PFSK-1 (cell line): ENCODE measurements around the gene AP4S1.

Source experiments
- TAF1 ChIP-seq: IDR thresholded peaks from 2 replicates; pipeline ENCODE4 v1.6.1; 2012; ENCODE audit warnings: low read length, control low read depth, borderline replicate concordance; ENCODE audit not compliant: insufficient read depth
- TF ChIP-seq, protein P1 (sequence below), 2 experiments: IDR thresholded peaks; 2 replicates each; pipeline versions ENCODE4 v1.6.1 to v1.8.0; 2011 to 2012; ENCODE audit warnings: low read depth in 2 of 2, low read length in 2 of 2, control low read depth in 1 of 2, inconsistent platforms in 1 of 2, mild to moderate bottlenecking in 1 of 2, moderate library complexity in 1 of 2; ENCODE audit not compliant: insufficient read depth in 1 of 2

DNA sequence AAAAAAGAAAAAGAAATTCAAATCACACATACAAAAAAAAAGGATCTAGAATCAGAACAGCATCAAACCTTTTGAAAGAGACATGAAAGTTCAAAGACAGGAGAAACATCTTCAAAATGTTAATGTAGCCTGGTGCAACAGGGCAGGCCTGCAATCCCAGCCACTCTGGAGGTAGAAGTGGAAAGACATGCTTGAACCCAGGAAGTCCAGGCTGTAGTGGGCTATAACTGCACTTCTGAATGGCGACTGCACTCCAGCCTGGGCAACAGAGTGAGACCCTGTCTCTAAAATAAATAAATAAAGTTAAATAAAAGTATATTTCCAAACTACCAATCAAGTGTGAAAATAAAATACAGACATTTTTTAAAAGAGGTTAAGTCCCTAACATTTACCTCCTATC lies 18.7 kb upstream of the AP4S1 start:
- TF ChIP-seq, protein P1, sequence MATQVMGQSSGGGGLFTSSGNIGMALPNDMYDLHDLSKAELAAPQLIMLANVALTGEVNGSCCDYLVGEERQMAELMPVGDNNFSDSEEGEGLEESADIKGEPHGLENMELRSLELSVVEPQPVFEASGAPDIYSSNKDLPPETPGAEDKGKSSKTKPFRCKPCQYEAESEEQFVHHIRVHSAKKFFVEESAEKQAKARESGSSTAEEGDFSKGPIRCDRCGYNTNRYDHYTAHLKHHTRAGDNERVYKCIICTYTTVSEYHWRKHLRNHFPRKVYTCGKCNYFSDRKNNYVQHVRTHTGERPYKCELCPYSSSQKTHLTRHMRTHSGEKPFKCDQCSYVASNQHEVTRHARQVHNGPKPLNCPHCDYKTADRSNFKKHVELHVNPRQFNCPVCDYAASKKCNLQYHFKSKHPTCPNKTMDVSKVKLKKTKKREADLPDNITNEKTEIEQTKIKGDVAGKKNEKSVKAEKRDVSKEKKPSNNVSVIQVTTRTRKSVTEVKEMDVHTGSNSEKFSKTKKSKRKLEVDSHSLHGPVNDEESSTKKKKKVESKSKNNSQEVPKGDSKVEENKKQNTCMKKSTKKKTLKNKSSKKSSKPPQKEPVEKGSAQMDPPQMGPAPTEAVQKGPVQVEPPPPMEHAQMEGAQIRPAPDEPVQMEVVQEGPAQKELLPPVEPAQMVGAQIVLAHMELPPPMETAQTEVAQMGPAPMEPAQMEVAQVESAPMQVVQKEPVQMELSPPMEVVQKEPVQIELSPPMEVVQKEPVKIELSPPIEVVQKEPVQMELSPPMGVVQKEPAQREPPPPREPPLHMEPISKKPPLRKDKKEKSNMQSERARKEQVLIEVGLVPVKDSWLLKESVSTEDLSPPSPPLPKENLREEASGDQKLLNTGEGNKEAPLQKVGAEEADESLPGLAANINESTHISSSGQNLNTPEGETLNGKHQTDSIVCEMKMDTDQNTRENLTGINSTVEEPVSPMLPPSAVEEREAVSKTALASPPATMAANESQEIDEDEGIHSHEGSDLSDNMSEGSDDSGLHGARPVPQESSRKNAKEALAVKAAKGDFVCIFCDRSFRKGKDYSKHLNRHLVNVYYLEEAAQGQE (IDR thresholded peaks at IDR 0.05; ENCODE audit: insufficient read depth in 1 of 2, low read depth in 2 of 2, low read length in 2 of 2), result no peak
- no peak for TF ChIP-seq TAF1
